HCT116 (cell line): Measurements from ENCODE around the gene DMAC2. TPM values are rescaled to one million over a fixed set of nuclear protein-coding genes. Genes with fewer than 3 reads are reported as not detected.

Source experiments
- ATAC-seq: fragments of 200-7000 bp; cut with Tn5 transposase; 2 replicates; pipeline ENCODE4 v1.9.1; 2020; ENCODE audit warnings: mild to moderate bottlenecking, moderate library complexity
- BruUV-seq: library from RNA; stranded (reverse); fragments of 400-500 nt; replicated peaks from 2 replicates; lab custom pipeline; 2021; lab: Mats Ljungman, UMichigan
- CTCF ChIA-PET: fragments of 300-600 bp; sonication (Branson Sonifier 250); formaldehyde crosslinking; loops from one replicate; lab custom pipeline; 2021; ENCODE audit warnings: antibody characterized with exemption; lab: Charles Lee
- POLR2A ChIA-PET: fragments of 300-600, 350-600 bp; sonication (Branson Sonifier 250); formaldehyde crosslinking; loops from one replicate; lab custom pipeline; 2021; ENCODE audit warnings: antibody characterized with exemption; lab: Charles Lee
- RAD21 ChIA-PET, 2 experiments: fragments of 300-600 bp; sonication (Branson Sonifier 250); formaldehyde crosslinking; loops; one replicate each; lab custom pipeline; 2023; ENCODE audit warnings: low total read pairs in 2 of 2; ENCODE audit not compliant: uncharacterized antibody in 2 of 2, unreplicated experiment in 2 of 2, low non-redundant PET in 1 of 2; lab: Charles Lee
- DNase-seq: peaks from one replicate; pipeline ENCODE4 v3.0.0-alpha.2; 2010; ENCODE audit warnings: low read depth, low spot score
- H2AFZ ChIP-seq: fragments of 200-600 bp; shearing (Covaris generic), sonication (generic); 2 replicates; pipeline ENCODE4 v1.6.1; 2017; ENCODE audit warnings: low read depth, mixed run types, mixed read lengths, antibody characterized with exemption, low read length; ENCODE audit not compliant: poor library complexity, severe bottlenecking
- H3K27ac ChIP-seq: 2 replicates; pipeline ENCODE4 v1.5.1; 2012; ENCODE audit warnings: low read depth, low read length
- H3K27me3 ChIP-seq: fragments of 200-600 bp; sonication (generic); 2 replicates; pipeline ENCODE4 v1.6.1; 2016; ENCODE audit warnings: mixed run types, low read length, mixed read lengths; ENCODE audit not compliant: insufficient read depth
- H3K36me3 ChIP-seq, 2 experiments: fragments of 200-500 bp in 1 of 2; fragments of 200-600 bp in 1 of 2; sonication (Bioruptor generic) in 1 of 2; sonication (generic) in 1 of 2; 2 replicates each; pipeline versions ENCODE4 v1.5.1 to v1.6.1; 2014 to 2016; ENCODE audit warnings: low read length in 2 of 2, inconsistent platforms in 1 of 2, mixed read lengths in 1 of 2, mixed run types in 1 of 2; ENCODE audit not compliant: insufficient read depth in 2 of 2, control insufficient read depth in 1 of 2
- H3K4me1 ChIP-seq, 2 experiments: fragments of 200-600 bp in 1 of 2; sonication (generic) in 1 of 2; 2 replicates each; pipeline versions ENCODE4 v1.5.1 to v1.6.1; 2012 to 2017; ENCODE audit warnings: low read length in 2 of 2, inconsistent platforms in 1 of 2, mild to moderate bottlenecking in 1 of 2, mixed read lengths in 1 of 2, mixed run types in 1 of 2, moderate library complexity in 1 of 2; ENCODE audit not compliant: insufficient read depth in 2 of 2, control insufficient read depth in 1 of 2
- H3K4me2 ChIP-seq: fragments of 200-600 bp; sonication (generic); 2 replicates; pipeline ENCODE4 v1.6.1; 2017; ENCODE audit warnings: mixed run types, low read length, mixed read lengths
- H3K4me3 ChIP-seq, 2 experiments: fragments of 200-600 bp in 1 of 2; sonication (generic) in 1 of 2; replicated peaks in 1 of 2; 2 replicates each; pipeline ENCODE4 v1.5.1; 2011 to 2016; ENCODE audit warnings: low read length in 2 of 2, control low read depth in 1 of 2, low read depth in 1 of 2, mild to moderate bottlenecking in 1 of 2, mixed read lengths in 1 of 2, mixed run types in 1 of 2
- H3K79me2 ChIP-seq: fragments of 200-600 bp; sonication (generic); 2 replicates; pipeline ENCODE4 v1.6.1; 2017; ENCODE audit warnings: mild to moderate bottlenecking, mixed run types, low read length, moderate library complexity, mixed read lengths; ENCODE audit not compliant: insufficient read depth
- H3K9ac ChIP-seq: fragments of 200-600 bp; sonication (generic); 2 replicates; pipeline ENCODE4 v1.6.1; 2016; ENCODE audit warnings: low read length, mixed read lengths
- H3K9me2 ChIP-seq: fragments of 200-600 bp; sonication (generic), shearing (Covaris generic); 2 replicates; pipeline ENCODE4 v1.6.1; 2017; ENCODE audit warnings: mixed run types, mild to moderate bottlenecking, moderate library complexity; ENCODE audit not compliant: insufficient read depth
- H3K9me3 ChIP-seq, 2 experiments: fragments of 200-500 bp in 1 of 2; fragments of 200-600 bp in 1 of 2; sonication (Bioruptor generic) in 1 of 2; sonication (generic) in 1 of 2; 2 replicates each; pipeline ENCODE4 v1.6.1; 2014 to 2017; ENCODE audit warnings: low read length in 2 of 2, mixed read lengths in 2 of 2, inconsistent platforms in 1 of 2, low read depth in 1 of 2, mild to moderate bottlenecking in 1 of 2, mixed run types in 1 of 2, moderate library complexity in 1 of 2; ENCODE audit not compliant: control insufficient read depth in 1 of 2, insufficient read depth in 1 of 2
- H4K20me1 ChIP-seq: fragments of 200-600 bp; sonication (generic), shearing (Covaris generic); 2 replicates; pipeline ENCODE4 v1.6.1; 2017; ENCODE audit warnings: mixed run types, mild to moderate bottlenecking, moderate library complexity; ENCODE audit not compliant: insufficient read depth
- CBX3 ChIP-seq: IDR thresholded peaks from 2 replicates; pipeline ENCODE4 v1.6.1; 2012; ENCODE audit warnings: low read depth
- EGR1 ChIP-seq: IDR thresholded peaks from 2 replicates; pipeline ENCODE4 v1.6.1; 2012; ENCODE audit warnings: low read depth
- EZH2 ChIP-seq: fragments of 200-600 bp; sonication (generic); IDR thresholded peaks from 2 replicates; pipeline ENCODE4 v1.6.1; 2017; ENCODE audit warnings: antibody characterized with exemption, mixed run types
- FOSL1 ChIP-seq: IDR thresholded peaks from 2 replicates; pipeline ENCODE4 v1.6.1; 2012; ENCODE audit warnings: low read depth
- JUND ChIP-seq: IDR thresholded peaks from 2 replicates; pipeline ENCODE4 v1.6.1; 2012
- POLR2A ChIP-seq: IDR thresholded peaks from 2 replicates; pipeline ENCODE4 v1.7.0; 2011; ENCODE audit warnings: borderline replicate concordance; ENCODE audit not compliant: insufficient read depth, insufficient read length; ENCODE audit errors: extremely low read depth
- POLR2AphosphoS5 ChIP-seq: IDR thresholded peaks from 2 replicates; pipeline ENCODE4 v1.6.1; 2011; ENCODE audit warnings: mild to moderate bottlenecking, low read depth, low read length, moderate library complexity
- RAD21 ChIP-seq: IDR thresholded peaks from 2 replicates; pipeline ENCODE4 v1.6.1; 2012; ENCODE audit warnings: low read depth, mild to moderate bottlenecking
- SIN3A ChIP-seq: IDR thresholded peaks from 2 replicates; pipeline ENCODE4 v1.6.1; 2012; ENCODE audit warnings: low read depth
- SP1 ChIP-seq: IDR thresholded peaks from 2 replicates; pipeline ENCODE4 v1.6.1; 2012; ENCODE audit warnings: low read depth
- TCF7L2 ChIP-seq: IDR thresholded peaks from 2 replicates; pipeline ENCODE4 v1.7.0; 2011; ENCODE audit warnings: borderline replicate concordance, inconsistent platforms; ENCODE audit not compliant: insufficient read depth, insufficient read length; ENCODE audit errors: extremely low read depth
- ZFX ChIP-seq: fragments of 450-650 bp; IDR thresholded peaks from 2 replicates; pipeline ENCODE4 v1.6.1; 2017
- ZNF274 ChIP-seq: fragments of 200-500 bp; sonication (Bioruptor generic); IDR thresholded peaks from 2 replicates; pipeline ENCODE4 v1.6.1; 2014; ENCODE audit warnings: mild to moderate bottlenecking, low read depth, low read length, inconsistent platforms
- intact Hi-C: fragments of 100-400 bp; cut with micrococcal nuclease; formaldehyde crosslinking; loops from 2 replicates; pipeline ENCODE4 v1.10.0; 2022
- total RNA-seq: library from RNA; stranded (reverse); gene quantifications from one replicate; pipeline ENCODE4 v1.2.1, GENCODE V29; 2021; ENCODE audit not compliant: unreplicated experiment
- TF ChIP-seq, protein P1 (sequence below): IDR thresholded peaks from 2 replicates; pipeline ENCODE4 v1.6.1; 2012; ENCODE audit warnings: low read depth
- TF ChIP-seq, protein P2 (sequence below), 3 experiments: fragments of 200-600 bp in 1 of 3; sonication (generic) in 1 of 3; IDR thresholded peaks in 2 of 3; conservative IDR thresholded peaks in 1 of 3; 2 replicates each; pipeline ENCODE4 v1.5.1; 2012 to 2017; ENCODE audit warnings: low read depth in 2 of 3, low read length in 2 of 3, antibody characterized with exemption in 1 of 3, borderline replicate concordance in 1 of 3, control low read depth in 1 of 3, mild to moderate bottlenecking in 1 of 3, mixed read lengths in 1 of 3, mixed run types in 1 of 3, moderate library complexity in 1 of 3; ENCODE audit not compliant: insufficient read depth in 1 of 3
- TF ChIP-seq, protein P3 (sequence below): IDR thresholded peaks from 2 replicates; pipeline ENCODE4 v1.6.1; 2012
- TF ChIP-seq, protein P4 (sequence below): IDR thresholded peaks from 2 replicates; pipeline ENCODE4 v1.6.1; 2012
- TF ChIP-seq, protein P5 (sequence below): IDR thresholded peaks from 2 replicates; pipeline ENCODE4 v1.6.1; 2011; ENCODE audit warnings: mild to moderate bottlenecking, low read length, moderate library complexity; ENCODE audit not compliant: insufficient replicate concordance; ENCODE audit errors: extremely low read depth

Gene DMAC2
- total RNA-seq, 1 experiment from 2014 or later: 65.6 TPM

DNA sequence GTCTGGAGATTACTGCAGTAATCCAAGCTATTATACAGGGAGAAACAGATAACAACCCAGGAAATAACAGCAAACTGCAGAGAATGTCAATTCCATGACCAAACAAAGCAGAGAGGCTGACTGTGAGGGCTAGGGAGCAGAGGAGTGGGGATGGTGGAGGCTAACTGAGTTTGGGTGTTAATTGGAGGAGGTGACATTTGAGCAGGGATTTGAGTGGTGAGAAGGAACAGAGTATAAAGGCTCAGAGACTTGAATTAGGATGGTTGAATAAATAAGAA lies 3.1 kb downstream of the DMAC2 start:
- Histone ChIP-seq H4K20me1 (no peaks in the 10 kb centered on the region), H3K27ac (no peak overlapping the region), H3K27me3 (no peaks in the 10 kb centered on the region), H3K9me2 (no peaks in the 10 kb centered on the region), H3K36me3 (peaks cover 0 to 17% of the 10 kb centered on the region in 2 experiments; a peak in 3 of 4 replicates), H3K79me2 (peaks cover 17% of the 10 kb centered on the region), H3K4me2 (no peak overlapping the region), H3K9ac (no peak overlapping the region), H3K4me3 (no peak overlapping the region), H3K4me1 (peaks cover 10 to 12% of the 10 kb centered on the region in 2 experiments)
- ATAC-seq: no peak
- CTCF ChIA-PET: interaction anchor here (1.2 kb wide), 1 partner anchor 134 kb away, joined by 3 read pairs; no protein-coding TSS in a partner anchor
- RAD21 ChIA-PET: no interaction called here
- BruUV-seq: no TSS peak
- no peak for DNase-seq
- no peak for TF ChIP-seq FOSL1
- no peak for TF ChIP-seq ZFX
- no peak for TF ChIP-seq RAD21
- TF ChIP-seq CBX3: no peak
- TF ChIP-seq, protein P1, sequence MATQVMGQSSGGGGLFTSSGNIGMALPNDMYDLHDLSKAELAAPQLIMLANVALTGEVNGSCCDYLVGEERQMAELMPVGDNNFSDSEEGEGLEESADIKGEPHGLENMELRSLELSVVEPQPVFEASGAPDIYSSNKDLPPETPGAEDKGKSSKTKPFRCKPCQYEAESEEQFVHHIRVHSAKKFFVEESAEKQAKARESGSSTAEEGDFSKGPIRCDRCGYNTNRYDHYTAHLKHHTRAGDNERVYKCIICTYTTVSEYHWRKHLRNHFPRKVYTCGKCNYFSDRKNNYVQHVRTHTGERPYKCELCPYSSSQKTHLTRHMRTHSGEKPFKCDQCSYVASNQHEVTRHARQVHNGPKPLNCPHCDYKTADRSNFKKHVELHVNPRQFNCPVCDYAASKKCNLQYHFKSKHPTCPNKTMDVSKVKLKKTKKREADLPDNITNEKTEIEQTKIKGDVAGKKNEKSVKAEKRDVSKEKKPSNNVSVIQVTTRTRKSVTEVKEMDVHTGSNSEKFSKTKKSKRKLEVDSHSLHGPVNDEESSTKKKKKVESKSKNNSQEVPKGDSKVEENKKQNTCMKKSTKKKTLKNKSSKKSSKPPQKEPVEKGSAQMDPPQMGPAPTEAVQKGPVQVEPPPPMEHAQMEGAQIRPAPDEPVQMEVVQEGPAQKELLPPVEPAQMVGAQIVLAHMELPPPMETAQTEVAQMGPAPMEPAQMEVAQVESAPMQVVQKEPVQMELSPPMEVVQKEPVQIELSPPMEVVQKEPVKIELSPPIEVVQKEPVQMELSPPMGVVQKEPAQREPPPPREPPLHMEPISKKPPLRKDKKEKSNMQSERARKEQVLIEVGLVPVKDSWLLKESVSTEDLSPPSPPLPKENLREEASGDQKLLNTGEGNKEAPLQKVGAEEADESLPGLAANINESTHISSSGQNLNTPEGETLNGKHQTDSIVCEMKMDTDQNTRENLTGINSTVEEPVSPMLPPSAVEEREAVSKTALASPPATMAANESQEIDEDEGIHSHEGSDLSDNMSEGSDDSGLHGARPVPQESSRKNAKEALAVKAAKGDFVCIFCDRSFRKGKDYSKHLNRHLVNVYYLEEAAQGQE: no peak
- TF ChIP-seq, protein P2, sequence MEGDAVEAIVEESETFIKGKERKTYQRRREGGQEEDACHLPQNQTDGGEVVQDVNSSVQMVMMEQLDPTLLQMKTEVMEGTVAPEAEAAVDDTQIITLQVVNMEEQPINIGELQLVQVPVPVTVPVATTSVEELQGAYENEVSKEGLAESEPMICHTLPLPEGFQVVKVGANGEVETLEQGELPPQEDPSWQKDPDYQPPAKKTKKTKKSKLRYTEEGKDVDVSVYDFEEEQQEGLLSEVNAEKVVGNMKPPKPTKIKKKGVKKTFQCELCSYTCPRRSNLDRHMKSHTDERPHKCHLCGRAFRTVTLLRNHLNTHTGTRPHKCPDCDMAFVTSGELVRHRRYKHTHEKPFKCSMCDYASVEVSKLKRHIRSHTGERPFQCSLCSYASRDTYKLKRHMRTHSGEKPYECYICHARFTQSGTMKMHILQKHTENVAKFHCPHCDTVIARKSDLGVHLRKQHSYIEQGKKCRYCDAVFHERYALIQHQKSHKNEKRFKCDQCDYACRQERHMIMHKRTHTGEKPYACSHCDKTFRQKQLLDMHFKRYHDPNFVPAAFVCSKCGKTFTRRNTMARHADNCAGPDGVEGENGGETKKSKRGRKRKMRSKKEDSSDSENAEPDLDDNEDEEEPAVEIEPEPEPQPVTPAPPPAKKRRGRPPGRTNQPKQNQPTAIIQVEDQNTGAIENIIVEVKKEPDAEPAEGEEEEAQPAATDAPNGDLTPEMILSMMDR (IDR thresholded peaks at IDR 0.05 in 2 of 3, conservative IDR thresholded peaks at IDR 0.05 in 1 of 3; ENCODE audit: borderline replicate concordance in 1 of 3, insufficient read depth in 1 of 3, low read depth in 2 of 3, low read length in 2 of 3): no peak
- TF ChIP-seq SP1: no peak
- no peak for TF ChIP-seq EGR1
- TF ChIP-seq, protein P3, sequence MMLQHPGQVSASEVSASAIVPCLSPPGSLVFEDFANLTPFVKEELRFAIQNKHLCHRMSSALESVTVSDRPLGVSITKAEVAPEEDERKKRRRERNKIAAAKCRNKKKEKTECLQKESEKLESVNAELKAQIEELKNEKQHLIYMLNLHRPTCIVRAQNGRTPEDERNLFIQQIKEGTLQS: no peak
- TF ChIP-seq TCF7L2: no peak
- TF ChIP-seq, protein P4, sequence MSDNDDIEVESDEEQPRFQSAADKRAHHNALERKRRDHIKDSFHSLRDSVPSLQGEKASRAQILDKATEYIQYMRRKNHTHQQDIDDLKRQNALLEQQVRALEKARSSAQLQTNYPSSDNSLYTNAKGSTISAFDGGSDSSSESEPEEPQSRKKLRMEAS: no peak
- TF ChIP-seq POLR2A: no peak
- no peak for TF ChIP-seq JUND
- TF ChIP-seq, protein P5, sequence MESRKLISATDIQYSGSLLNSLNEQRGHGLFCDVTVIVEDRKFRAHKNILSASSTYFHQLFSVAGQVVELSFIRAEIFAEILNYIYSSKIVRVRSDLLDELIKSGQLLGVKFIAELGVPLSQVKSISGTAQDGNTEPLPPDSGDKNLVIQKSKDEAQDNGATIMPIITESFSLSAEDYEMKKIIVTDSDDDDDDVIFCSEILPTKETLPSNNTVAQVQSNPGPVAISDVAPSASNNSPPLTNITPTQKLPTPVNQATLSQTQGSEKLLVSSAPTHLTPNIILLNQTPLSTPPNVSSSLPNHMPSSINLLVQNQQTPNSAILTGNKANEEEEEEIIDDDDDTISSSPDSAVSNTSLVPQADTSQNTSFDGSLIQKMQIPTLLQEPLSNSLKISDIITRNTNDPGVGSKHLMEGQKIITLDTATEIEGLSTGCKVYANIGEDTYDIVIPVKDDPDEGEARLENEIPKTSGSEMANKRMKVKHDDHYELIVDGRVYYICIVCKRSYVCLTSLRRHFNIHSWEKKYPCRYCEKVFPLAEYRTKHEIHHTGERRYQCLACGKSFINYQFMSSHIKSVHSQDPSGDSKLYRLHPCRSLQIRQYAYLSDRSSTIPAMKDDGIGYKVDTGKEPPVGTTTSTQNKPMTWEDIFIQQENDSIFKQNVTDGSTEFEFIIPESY: no peak
- no peak for TF ChIP-seq POLR2AphosphoS5
- TF ChIP-seq EZH2: no peak
- TF ChIP-seq ZNF274: no peak
- TF ChIP-seq SIN3A: no peak
- TF ChIP-seq, all 23 proteins: peak for 0
- POLR2A ChIA-PET: no interaction called here
- Histone ChIP-seq H2AFZ (no peak overlapping the region), H3K9me3 (no peaks in the 10 kb centered on the region)
- intact Hi-C loops: no loop called here
